GM21723 (cell line): ENCODE results near the gene PDK2.
"Not testable (repeated sequence)": the region's sequence is repeated elsewhere in the genome, so short reads cannot be mapped to it uniquely, and the experiment has no call there.

ENCODE experiments used
- ATAC-seq: cut with Tn5 transposase; IDR thresholded peaks from one replicate; pipeline ENCODE4 v1.9.1; 2021; ENCODE audit warnings: mild to moderate bottlenecking, moderate library complexity; ENCODE audit not compliant: unreplicated experiment

The PDK2 gene

DNA sequence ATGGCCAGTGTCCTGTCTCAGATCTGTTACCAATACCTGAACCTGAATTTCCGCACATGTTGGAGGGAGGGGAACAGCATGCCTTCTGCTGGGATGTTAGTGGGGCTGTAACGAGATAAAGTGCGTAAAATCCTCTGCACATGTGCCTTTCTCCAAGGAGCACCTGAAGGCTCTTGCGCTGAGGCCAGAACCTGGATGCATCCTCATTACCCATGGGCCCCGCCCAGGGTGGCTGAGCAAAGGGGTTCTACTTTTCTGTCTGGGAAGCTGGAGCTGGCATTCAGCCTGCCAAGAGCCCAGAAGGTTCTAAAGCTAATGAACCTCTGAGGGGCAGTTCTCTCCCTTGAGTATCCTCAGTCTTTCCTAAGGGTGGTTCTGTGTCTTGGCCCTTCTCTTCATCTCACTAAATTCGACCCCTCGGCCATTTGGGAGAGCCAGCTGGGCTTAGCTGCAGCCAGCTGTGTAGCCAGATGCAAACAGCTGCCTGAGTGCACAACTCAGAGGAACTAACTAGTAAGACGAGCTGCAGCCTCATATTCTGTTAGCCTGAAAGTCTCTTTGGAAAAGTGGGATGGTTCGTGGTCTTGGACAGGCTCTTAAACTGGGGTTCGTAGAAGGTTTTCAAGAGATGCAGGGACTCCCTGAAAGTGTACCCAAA, 36.7 kb upstream of the PDK2 start:
- ATAC-seq, result no peak

- no peak for ATAC-seq
Measured at GRCh38 chr17:50059256-50059655, 35.9 kb upstream of the PDK2 start.

DNA sequence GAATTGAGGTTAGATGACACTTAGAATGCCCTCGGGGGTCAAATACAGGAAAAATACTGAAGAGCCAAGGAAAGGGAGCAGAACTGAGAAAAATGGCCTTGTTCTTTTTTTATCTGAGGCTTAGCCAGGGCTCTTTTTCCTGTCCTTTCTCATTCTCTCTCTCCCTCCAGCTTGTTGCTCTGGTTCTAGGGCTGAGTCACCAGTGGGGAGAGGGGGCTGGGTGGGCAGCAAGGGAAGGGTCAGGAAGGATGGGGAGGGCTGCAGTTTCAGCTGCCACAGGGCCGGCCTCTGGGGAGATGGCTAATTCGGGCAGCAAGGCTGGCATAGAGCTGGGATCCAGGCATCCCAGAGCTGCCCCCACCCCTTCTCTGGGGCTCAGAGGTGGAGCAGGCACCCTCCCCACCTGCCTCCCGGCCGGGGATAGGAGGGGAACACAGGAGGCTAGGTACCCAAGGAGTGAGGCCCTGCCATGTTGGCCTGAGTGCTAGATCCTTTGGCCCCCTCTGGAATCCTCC, 35.3 kb upstream of the PDK2 start:
- no peak for ATAC-seq

GRCh38 chr17:50060951-50061712, 34.0 kb upstream of the PDK2 start:
- no peak for ATAC-seq

DNA sequence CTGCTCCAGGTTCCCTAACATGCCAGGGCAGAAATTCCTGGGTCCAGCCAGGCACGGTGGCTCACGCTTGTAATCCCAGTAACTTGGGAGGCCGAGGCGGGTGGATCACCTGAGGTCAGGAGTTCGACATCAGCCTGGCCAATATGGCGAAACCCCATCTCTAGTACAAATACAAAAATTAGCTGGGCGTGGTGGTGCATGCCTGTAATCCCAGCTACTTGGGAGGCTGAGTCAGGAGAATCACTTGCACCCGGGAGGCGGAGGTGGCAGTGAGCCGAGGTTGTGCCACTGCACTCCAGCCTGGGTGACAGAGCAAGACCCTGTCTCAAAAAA, 33.5 kb upstream of the PDK2 start:
- ATAC-seq, result not testable (repeated sequence)

DNA sequence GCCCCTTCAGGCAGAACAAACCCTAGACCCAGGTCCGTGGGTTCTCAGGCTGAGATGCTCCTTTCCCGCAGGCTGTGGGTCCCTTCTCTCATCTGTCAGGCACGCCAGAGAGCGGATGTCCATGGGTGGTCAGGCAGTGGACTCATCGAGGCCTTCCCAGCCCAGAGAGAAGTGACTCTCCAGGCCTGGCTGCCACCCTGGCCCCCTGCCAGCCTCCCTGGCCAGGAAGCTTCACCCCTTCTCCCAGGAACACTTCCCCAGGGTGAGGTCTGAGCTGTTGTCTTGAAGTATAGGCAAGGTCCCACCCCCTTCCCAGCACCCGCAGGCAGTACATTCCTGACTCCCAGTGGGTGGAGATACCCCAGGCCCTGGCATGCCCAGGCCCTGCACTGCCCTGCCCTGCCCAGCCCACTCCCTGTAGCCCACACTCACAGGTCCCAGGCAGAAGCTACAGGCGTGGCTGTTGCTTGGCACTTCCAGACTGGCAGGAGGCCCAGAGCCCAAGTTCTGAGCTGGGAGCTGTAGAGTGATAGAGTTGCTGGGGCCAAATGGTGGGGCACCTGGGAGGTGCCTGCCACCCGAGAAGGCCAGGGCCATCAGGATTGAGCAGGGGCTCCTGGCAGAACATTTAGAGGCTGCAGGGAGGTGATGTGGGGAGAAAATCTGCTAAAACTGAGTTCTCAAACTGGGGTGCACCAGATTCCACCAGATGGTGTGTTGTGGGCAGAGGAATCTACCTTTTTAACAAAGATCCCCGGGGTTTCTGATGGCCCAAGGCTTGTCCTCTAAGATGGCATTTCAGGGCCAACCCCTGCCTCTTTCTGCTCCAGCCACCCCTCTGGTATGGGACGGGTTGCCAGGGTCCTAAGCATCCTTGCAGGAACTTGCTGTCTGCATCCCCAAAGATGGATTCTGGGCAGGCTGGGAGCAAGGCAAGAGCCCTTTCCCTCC, 32.6 kb upstream of the PDK2 start:
- no peak for ATAC-seq

DNA sequence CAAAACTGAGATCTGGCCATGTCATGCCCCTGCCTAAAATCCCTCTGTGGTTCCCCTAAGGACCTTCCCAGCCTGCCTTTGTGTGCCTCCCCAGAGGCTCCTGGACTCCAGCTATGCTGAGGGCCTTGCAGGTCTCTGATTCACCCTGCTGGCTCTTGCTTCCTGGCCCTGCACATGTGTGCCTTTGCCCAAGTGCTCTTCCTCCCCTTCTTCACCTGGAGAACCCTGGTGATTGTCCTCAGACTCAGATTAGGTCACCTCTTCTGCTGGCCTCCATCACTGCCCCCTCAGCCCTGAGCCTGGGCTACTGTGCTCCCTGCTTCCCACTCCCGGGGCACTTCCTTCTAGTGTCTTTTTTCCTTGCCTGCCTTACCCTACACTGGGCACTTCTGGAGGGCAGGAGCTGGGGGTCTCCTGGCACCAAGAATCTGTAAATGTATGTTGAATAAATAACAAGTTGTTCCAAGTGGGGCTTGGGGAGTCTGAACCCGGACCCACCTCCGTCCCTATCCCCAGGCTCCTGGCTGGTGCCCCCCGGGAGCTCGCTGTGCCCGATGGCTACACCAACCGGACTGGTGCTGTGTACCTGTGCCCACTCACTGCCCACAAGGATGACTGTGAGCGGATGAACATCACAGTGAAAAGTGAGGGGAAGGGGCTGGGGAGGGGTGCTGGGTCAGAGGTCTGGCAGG, 31.4 kb upstream of the PDK2 start:
- no peak for ATAC-seq

DNA sequence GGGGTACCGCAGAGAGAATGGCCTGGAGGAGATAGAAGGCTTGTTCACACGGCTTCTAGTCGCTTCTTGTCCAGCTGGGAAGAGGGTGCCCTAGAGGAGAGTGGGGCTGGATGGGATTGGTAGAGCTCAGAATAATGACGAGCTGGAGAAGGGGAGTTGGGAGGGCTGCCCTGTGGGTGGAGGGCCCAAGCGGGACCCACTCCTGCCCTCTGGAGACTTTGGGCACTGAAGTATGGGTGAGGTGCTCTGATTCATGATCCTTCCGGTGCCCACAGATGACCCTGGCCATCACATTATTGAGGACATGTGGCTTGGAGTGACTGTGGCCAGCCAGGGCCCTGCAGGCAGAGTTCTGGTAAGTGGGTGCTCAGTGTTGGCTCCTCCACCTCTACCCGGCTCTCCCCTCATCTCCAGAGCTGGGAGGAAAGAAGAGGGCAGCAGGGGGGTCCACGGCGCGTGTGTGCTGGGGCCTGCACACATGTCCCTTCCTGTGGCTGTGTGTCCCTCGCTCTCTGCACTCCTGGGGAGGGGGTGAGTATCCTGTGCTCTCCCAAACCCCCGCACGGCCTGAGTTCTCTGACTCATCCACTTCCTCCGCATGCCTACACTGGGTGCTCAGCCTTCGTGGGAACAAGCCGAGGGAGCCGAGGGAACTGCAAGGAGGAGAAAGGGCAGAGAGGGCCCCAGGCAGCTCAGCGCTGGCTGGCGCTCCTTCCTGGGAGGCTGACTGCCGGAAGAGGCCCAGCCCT, 30.7 kb upstream of the PDK2 start:
- no peak for ATAC-seq

DNA sequence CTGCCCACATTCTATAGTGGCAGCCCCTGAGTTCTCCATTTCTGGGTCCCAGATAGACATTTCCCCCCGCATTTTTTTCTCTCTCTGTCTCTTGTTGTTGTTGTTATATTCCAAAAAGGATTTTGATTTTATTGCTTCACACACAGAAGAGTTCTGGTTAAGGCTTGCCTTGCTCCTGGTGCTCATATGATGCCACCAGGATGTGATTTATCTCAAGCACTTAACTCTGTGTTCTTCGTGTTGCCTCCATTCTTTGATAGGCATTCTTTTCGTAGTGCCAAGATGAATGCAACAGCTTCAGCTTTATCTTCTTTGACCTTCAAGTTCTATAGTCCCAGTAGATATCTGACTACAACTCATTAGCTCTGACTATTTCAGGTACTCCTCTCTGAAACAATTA, 30.1 kb upstream of the PDK2 start:
- ATAC-seq, result no peak

DNA sequence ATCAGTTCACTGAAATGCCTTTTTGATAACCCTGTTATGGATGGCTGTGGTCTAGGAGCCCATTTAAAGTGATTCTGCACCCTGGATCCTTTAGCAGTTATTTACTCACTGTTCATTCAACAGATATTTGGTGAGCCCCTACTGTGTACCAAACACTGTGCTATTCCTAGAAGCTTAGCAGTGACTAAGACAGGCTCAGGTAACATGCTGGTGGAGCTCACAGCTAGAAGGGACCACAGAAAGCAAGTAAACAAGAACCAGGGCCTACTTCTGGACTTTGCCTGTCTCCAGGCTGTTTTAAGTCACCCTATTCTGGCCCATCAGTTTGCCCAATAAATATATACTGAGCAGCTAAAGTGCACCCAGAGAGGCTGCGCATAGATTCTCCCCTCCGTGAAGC, 28.2 kb upstream of the PDK2 start:
- no peak for ATAC-seq

- ATAC-seq, result no peak
Measured at GRCh38 chr17:50067996-50068395, 27.2 kb upstream of the PDK2 start.

DNA sequence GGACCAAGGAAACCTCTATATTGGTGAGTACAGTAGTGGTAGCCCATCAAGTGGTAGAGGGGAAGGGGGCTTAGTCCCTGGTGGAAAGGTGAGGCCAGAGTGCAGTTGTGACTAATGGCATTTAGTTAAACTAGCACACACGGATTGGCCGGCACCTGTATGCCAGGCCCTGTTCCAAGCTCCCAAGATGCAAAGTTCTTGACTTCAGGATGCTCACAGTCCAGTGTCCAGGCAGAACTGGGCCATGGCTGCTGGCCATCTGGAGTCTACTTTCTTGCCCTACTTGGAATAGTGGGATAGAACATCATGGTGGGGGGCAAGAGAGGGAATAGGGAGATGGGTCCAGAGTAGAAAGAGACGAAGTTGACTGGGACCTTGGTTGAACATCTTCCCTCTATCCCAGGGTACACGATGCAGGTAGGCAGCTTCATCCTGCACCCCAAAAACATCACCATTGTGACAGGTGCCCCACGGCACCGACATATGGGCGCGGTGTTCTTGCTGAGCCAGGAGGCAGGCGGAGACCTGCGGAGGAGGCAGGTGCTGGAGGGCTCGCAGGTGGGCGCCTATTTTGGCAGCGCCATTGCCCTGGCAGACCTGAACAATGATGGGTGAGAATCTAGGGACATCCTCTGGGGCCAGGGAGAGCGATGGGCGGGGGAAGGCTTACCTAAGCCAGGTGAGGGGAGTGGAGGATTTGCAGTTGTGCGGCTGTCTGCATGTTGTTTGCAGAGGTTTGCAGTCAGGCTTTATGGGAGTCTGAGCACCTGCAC, 24.1 kb upstream of the PDK2 start:
- no peak for ATAC-seq

DNA sequence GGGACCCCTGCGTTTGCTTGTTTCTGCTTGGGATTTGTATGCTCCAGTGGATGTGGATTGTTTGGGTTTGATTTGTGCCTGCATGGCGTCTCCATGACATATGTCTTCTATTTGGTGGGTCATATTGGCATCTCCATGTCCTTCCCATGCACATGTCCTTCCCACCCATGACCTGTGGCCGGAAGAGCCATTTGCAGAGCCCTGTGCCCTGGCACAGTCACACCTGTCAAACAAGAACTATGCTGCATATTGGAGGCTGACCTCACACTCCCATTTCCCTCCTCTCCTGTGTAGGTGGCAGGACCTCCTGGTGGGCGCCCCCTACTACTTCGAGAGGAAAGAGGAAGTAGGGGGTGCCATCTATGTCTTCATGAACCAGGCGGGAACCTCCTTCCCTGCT, 23.5 kb upstream of the PDK2 start:
- no peak for ATAC-seq

- no peak for ATAC-seq
Measured at GRCh38 chr17:50072130-50072529, 23.0 kb upstream of the PDK2 start.

DNA sequence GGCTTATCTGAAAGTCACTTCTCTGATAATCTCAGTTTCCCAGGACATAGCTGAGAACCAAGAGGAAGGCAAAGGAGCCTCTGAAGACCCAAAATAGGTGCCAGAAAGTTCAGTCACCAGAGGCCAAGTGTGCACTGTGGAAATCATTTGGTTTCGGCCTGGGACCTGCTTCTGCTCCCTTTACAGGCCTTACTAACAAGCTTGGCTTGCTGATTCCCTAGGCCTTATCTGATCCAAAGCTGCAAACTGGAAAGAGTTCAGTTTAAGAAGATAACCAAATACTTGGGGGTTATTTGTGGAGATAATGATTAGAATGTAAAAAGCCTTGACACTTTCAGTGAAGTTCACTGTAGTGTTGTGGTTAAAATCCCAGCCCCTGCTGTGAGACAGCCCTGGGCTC, 22.2 kb upstream of the PDK2 start:
- ATAC-seq, result no peak

GRCh38 chr17:50074227-50074626, 20.9 kb upstream of the PDK2 start:
- no peak for ATAC-seq

DNA sequence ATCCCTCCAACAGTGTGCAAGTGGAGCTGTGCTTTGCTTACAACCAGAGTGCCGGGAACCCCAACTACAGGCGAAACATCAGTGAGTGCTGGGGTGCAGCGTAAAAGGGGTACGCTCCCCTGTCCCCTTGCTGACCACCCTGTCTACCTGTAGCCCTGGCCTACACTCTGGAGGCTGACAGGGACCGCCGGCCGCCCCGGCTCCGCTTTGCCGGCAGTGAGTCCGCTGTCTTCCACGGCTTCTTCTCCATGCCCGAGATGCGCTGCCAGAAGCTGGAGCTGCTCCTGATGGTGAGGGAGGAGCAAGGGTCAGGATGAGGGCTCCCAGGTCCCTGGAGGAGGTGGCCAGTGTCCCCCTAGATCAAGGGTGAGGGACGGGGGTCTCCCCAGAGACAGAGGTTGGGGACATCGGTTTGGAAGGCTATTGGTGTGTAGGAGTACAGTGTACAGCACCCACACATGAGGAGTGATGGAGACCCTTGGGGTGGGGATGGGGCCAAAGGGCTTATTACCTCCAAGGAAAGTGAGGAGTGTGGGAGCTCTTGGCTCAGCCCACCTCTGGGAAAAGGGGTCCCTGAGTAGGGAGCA, 19.6 kb upstream of the PDK2 start:
- ATAC-seq, result no peak

DNA sequence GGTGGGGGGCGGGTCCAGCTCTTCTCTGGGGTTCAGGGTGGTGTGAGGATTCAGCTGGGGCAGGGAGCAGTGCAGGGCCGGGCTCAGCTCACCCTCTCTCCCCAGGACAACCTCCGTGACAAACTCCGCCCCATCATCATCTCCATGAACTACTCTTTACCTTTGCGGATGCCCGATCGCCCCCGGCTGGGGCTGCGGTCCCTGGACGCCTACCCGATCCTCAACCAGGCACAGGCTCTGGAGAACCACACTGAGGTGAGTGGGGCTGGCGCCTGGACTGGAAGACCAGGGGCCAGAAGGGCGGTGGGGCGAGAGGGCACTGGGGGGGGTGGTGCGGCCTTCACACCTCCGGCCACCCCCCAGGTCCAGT, 18.9 kb upstream of the PDK2 start:
- no peak for ATAC-seq

DNA sequence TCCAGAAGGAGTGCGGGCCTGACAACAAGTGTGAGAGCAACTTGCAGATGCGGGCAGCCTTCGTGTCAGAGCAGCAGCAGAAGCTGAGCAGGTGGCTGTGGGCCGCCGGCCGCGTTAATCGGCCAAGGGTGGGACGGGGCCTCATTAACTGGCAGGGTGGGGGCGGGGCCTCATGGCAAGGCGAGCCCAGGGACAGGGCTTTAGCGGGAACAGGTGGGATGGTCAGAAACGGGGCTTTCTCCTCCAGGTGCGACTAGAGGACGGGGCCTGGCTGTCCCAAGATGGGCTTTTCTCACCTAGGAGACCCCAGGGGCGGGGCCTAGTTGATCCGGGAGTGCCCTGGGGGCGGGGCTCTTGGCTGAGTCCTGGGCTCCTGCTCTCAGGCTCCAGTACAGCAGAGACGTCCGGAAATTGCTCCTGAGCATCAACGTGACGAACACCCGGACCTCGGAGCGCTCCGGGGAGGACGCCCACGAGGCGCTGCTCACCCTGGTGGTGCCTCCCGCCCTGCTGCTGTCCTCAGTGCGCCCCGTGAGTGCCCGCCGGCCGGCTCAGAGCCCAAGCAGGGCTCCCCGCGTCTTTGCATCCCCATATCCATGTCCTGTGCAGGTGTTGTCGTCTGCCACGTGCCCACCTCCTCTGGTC, 18.4 kb upstream of the PDK2 start:
- ATAC-seq, result no peak
